Smooth muscle cell (in vitro differentiated cells): ENCODE data around the gene CTDSP2. TPM values are rescaled to one million over a fixed set of nuclear protein-coding genes. Genes with fewer than 3 reads are reported as not detected.

Experiments
- DNase-seq: peaks from one replicate; lab custom pipeline; 2025; ENCODE audit not compliant: unreplicated experiment; lab: John Stamatoyannopoulos, UW
- H2AFZ ChIP-seq: fragments of 200-600 bp; sonication (generic); 2 replicates; pipeline ENCODE4 v1.6.0; 2016; ENCODE audit warnings: antibody characterized with exemption, low read depth, mild to moderate bottlenecking
- H3F3A ChIP-seq: fragments of 200-600 bp; sonication (generic); 2 replicates; pipeline ENCODE4 v1.6.0; 2017; ENCODE audit warnings: antibody characterized with exemption, low read depth
- H3K27ac ChIP-seq: fragments of 200-600 bp; sonication (generic); 2 replicates; pipeline ENCODE4 v1.5.1; 2016; ENCODE audit warnings: low read depth, mild to moderate bottlenecking
- H3K27me3 ChIP-seq: fragments of 200-600 bp; sonication (generic); 2 replicates; pipeline ENCODE4 v1.6.1; 2016; ENCODE audit warnings: low read depth, mild to moderate bottlenecking
- H3K36me3 ChIP-seq: fragments of 200-600 bp; sonication (generic); 2 replicates; pipeline ENCODE4 v1.5.1; 2016; ENCODE audit warnings: low read depth
- H3K4me1 ChIP-seq: fragments of 200-600 bp; sonication (generic); 2 replicates; pipeline ENCODE4 v1.5.1; 2016; ENCODE audit warnings: low read depth
- H3K4me2 ChIP-seq: fragments of 200-600 bp; sonication (generic); 2 replicates; pipeline ENCODE4 v1.6.0; 2016; ENCODE audit warnings: mild to moderate bottlenecking
- H3K4me3 ChIP-seq: fragments of 200-600 bp; sonication (generic); 2 replicates; pipeline ENCODE4 v1.5.1; 2016; ENCODE audit warnings: mild to moderate bottlenecking
- H3K79me2 ChIP-seq: fragments of 200-600 bp; sonication (generic); 2 replicates; pipeline ENCODE4 v1.6.0; 2016; ENCODE audit warnings: low read depth, mild to moderate bottlenecking
- H3K9ac ChIP-seq: fragments of 200-600 bp; sonication (generic); 2 replicates; pipeline ENCODE4 v1.6.0; 2016; ENCODE audit warnings: low read depth
- H3K9me3 ChIP-seq: fragments of 200-600 bp; sonication (generic); replicated peaks from 2 replicates; pipeline ENCODE4 v1.5.1; 2016; ENCODE audit warnings: low read depth
- H4K20me1 ChIP-seq: fragments of 200-600 bp; sonication (generic); 2 replicates; pipeline ENCODE4 v1.6.0; 2016; ENCODE audit warnings: low read depth
- WGBS: methylation state at CpG from one replicate; pipeline ENCODE4 v1.1.7; 2016; ENCODE audit warnings: low lambda C conversion rate; 5-methylcytosine and 5-hydroxymethylcytosine counted together
- polyA plus RNA-seq: library from polyadenylated mRNA; unstranded; fragments of >200 nt; fragmentation: Nextera tagmentation; extraction: Ambion mirVana; gene quantifications from 2 replicates; pipeline ENCODE4 v1.2.1, GENCODE V29; 2016
- total RNA-seq: library from RNA; depleted of rRNA; stranded (reverse); fragments of >200 nt; gene quantifications from 2 replicates; pipeline ENCODE4 v1.2.3, GENCODE V29; 2014
- TF ChIP-seq, protein P1 (sequence below): fragments of 200-600 bp; sonication (generic); IDR thresholded peaks from 2 replicates; pipeline ENCODE4 v1.5.1; 2017; ENCODE audit warnings: borderline replicate concordance, mild to moderate bottlenecking, antibody characterized with exemption; ENCODE audit not compliant: insufficient read depth, poor library complexity, severe bottlenecking

The CTDSP2 gene
- total and polyA plus RNA-seq, 2 experiments from 2014 or later, result 62.0 to 77.4 TPM

- Histone ChIP-seq H3K36me3 (no peaks in the 10 kb centered on the region), H3K4me3 (no peak overlapping the region), H4K20me1 (peaks cover 25% of the 10 kb centered on the region), H3K27ac (no peak overlapping the region), H3K4me2 (no peak overlapping the region), H3K27me3 (no peaks in the 10 kb centered on the region), H2AFZ (no peak overlapping the region), H3K9ac (no peak overlapping the region), H3K4me1 (no peaks in the 10 kb centered on the region), H3K79me2 (no peaks in the 10 kb centered on the region), H3K9me3 (no peaks in the 10 kb centered on the region), H3F3A (peaks cover 7% of the 10 kb centered on the region)
- DNase-seq, result no peak
- TF ChIP-seq, protein P1, sequence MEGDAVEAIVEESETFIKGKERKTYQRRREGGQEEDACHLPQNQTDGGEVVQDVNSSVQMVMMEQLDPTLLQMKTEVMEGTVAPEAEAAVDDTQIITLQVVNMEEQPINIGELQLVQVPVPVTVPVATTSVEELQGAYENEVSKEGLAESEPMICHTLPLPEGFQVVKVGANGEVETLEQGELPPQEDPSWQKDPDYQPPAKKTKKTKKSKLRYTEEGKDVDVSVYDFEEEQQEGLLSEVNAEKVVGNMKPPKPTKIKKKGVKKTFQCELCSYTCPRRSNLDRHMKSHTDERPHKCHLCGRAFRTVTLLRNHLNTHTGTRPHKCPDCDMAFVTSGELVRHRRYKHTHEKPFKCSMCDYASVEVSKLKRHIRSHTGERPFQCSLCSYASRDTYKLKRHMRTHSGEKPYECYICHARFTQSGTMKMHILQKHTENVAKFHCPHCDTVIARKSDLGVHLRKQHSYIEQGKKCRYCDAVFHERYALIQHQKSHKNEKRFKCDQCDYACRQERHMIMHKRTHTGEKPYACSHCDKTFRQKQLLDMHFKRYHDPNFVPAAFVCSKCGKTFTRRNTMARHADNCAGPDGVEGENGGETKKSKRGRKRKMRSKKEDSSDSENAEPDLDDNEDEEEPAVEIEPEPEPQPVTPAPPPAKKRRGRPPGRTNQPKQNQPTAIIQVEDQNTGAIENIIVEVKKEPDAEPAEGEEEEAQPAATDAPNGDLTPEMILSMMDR, result no peak
- 88% methylated on average over 8 of the region's 8 CpGs for WGBS
These were observed 29.1 kb downstream of the CTDSP2 start for GRCh38 chr12:57817261-57817989.

GRCh38 chr12:57816855-57817151 is 29.7 kb downstream of the CTDSP2 start:
- Histone ChIP-seq H3K9me3 (no peaks in the 10 kb centered on the region), H3F3A (peaks cover 7% of the 10 kb centered on the region), H3K27me3 (no peaks in the 10 kb centered on the region), H3K4me2 (peak overlapping the region; percentile 35), H3K36me3 (no peaks in the 10 kb centered on the region), H3K4me1 (no peaks in the 10 kb centered on the region), H3K79me2 (no peaks in the 10 kb centered on the region), H2AFZ (no peak overlapping the region), H3K27ac (no peak overlapping the region), H3K4me3 (no peak overlapping the region), H3K9ac (no peak overlapping the region), H4K20me1 (peaks cover 19% of the 10 kb centered on the region)
- WGBS, result 38% methylated on average over 5 of the region's 5 CpGs
- DNase-seq, result no peak
- TF ChIP-seq, protein P1, result no peak

GRCh38 chr12:57816001-57816854 is 30.3 kb downstream of the CTDSP2 start:
- WGBS, result 97% methylated on average over 3 of the region's 3 CpGs
- Histone ChIP-seq H3K27ac (no peak overlapping the region), H2AFZ (no peak overlapping the region)

More at GRCh38 chr12:57816001-57816854, 30.3 kb downstream of the CTDSP2 start:
- no peaks in the 10 kb centered on the region for H3K36me3 ChIP-seq
- H3K79me2 ChIP-seq, result no peaks in the 10 kb centered on the region
- peaks cover 13% of the 10 kb centered on the region for H4K20me1 ChIP-seq
- H3K9me3 ChIP-seq, result no peaks in the 10 kb centered on the region
- H3K4me3 ChIP-seq, result no peak overlapping the region
- H3F3A ChIP-seq, result peaks cover 7% of the 10 kb centered on the region
- TF ChIP-seq, protein P1, result no peak
- H3K4me2 ChIP-seq, result no peak overlapping the region
- DNase-seq, result no peak
- no peaks in the 10 kb centered on the region for H3K27me3 ChIP-seq
- no peak overlapping the region for H3K9ac ChIP-seq
- H3K4me1 ChIP-seq, result no peaks in the 10 kb centered on the region
